Epithelial cell of proximal tubule (primary cell): ENCODE data around the gene RAI1. TPM values are rescaled to one million over a fixed set of nuclear protein-coding genes. Genes with fewer than 3 reads are reported as not detected.

Source experiments
- DNase-seq: peaks from one replicate; pipeline ENCODE4 v3.0.0-alpha.2; 2011; ENCODE audit warnings: low read depth
- H3K4me3 ChIP-seq: 2 replicates; pipeline ENCODE4 v1.5.1; 2011; ENCODE audit warnings: low read depth, mild to moderate bottlenecking, low read length
- total RNA-seq: library from RNA; depleted of rRNA; stranded (reverse); fragments of >200 nt; gene quantifications from 2 replicates; pipeline ENCODE4 v1.2.3, GENCODE V29; 2015
- TF ChIP-seq, protein P1 (sequence below): conservative IDR thresholded peaks from 2 replicates; pipeline ENCODE4 v1.5.1; 2012; ENCODE audit warnings: low read depth, mild to moderate bottlenecking, low read length

Gene RAI1
- total RNA-seq, 1 donor from 2014 or later = 13.7 TPM

DNA sequence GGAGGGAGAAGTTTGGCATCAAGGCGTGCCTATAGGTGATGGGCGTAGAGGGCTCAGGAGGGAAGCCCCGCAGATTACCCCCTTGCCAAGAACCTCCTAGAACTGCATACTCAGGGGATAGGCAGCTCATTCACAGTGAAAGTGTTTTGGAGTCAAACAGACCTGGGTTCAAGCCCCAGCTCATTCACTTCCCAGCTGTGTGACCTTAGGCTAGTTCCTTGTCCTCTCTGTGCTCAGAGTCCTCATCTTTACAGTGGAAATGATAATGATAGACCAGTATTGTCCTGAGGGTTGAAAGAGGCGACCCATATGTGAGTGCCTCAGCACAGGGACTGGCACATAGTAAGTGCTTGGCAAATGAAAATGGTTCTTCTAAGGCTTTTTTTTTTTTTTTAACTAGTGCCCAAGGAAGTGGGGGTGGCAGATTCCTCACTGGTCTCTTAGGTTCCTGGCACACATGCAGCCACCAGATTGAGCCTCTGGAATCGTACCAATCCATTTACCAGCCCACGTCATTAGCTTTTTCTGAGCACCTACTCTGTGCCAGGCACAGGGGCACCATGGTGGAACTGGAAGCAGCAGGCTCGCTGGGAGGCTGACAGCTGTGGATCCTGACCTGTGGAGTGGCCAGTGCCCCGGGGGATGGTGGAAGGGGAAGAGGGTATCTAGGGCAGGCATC lies 79.8 kb downstream of the RAI1 start:
- H3K4me3 ChIP-seq = no peak overlapping the region
- TF ChIP-seq, protein P1, sequence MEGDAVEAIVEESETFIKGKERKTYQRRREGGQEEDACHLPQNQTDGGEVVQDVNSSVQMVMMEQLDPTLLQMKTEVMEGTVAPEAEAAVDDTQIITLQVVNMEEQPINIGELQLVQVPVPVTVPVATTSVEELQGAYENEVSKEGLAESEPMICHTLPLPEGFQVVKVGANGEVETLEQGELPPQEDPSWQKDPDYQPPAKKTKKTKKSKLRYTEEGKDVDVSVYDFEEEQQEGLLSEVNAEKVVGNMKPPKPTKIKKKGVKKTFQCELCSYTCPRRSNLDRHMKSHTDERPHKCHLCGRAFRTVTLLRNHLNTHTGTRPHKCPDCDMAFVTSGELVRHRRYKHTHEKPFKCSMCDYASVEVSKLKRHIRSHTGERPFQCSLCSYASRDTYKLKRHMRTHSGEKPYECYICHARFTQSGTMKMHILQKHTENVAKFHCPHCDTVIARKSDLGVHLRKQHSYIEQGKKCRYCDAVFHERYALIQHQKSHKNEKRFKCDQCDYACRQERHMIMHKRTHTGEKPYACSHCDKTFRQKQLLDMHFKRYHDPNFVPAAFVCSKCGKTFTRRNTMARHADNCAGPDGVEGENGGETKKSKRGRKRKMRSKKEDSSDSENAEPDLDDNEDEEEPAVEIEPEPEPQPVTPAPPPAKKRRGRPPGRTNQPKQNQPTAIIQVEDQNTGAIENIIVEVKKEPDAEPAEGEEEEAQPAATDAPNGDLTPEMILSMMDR = no peak
- no peak for DNase-seq

DNA sequence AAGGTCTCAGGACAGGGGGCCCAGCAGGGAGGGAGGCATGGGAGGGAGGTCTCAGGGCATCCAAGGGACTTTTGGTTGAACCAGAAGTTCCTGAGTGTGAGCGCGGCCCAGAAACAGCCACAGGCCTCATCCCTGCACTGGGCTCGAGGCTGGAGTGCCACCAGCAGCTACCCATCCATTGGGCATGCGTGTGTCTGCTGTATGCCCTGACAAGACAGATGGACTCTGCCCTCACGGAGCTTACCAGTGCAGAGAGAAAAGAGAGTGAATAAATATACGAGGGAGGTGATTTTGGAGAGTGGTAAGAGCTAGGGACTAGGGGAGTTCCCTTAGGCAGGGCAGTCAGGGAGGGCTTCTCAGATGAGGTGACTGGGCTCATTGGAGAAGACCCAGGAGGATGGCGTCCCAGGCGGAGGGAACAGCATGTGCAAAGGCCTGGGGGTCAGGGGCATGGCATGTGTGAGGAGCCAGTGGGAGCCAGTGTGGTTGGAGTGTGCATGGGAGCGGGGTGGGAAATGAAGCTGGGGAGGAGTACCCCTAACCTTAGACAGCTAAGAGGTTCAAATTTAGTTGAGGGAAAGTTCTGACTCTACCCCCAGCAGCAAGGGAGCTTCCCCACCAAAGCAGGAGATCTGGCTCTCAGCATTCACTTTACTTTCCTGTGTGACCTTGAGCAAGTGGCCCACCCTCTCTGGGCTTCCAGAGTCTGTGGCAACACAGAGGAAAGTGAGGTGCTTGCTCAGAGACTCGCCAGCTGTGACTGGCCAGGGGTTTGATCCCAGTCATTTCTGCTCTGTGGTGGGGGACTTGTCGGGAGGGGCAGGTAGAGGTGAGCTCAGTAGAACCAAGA lies 80.9 kb downstream of the RAI1 start:
- TF ChIP-seq, protein P1 = no peak
- no peak for DNase-seq

DNA sequence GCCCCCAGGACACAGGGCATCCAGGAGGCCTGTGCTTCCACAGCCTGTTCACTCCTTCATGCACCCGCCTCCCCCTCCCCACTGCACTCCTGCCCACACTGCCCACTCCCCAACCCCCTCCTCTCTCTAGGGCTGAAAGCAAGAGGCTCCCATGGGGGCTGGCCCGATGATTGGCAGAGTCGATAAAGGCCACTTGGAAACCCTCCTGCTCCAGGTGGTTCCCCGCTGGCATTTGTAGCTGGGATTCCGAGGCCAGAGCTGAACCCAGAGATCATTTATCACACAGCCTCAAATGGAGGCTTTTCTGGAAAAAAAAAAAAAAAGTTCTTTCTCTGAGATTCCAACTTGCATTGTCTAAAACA lies 81.5 kb downstream of the RAI1 start:
- H3K4me3 ChIP-seq = no peak overlapping the region
- TF ChIP-seq, protein P1 = no peak
- no peak for DNase-seq

More for the DNA sequence above, 80.9 kb downstream of the RAI1 start:
- H3K4me3 ChIP-seq = no peak overlapping the region

DNA sequence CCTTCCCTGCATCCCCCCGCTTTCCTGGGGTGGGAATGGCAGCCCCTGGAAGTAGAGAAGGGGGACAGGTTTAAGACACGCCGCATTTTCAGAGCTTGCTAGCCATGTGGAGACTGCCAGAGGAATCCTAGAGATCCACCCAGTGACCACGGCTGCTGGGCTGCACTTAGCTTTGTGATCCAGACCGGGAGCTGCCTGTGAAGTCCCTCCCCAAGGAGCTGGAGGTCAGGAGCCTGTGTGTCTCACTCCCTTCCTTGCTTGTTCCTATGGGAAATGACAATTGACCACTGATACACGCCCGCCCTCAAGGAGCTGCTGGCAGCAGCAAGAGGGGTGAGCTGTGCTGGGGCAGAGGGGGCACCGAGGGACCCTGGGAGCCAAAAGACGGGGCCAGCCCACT lies 81.9 kb downstream of the RAI1 start:
- TF ChIP-seq, protein P1 = no peak
- no peak for DNase-seq

DNA sequence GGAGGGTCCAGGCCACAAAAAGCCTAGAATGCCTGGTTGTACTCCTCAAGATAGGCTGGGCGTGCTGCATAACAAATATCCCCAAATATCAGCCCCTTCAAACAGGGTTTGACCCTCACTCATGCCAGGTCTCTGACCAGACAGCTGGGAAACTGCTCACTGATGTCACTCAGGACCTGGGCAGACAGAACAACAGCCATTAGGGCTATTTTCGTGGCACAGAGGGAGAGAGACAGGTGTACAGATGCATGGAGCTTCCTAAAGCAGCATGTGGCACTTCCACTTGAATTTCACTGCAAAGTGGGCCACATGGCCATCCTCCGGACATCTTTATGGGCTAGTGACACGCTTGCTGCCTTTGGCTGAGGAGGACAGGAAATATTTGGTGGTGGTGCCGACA lies 82.5 kb downstream of the RAI1 start:
- no peak for DNase-seq
- no peak overlapping the region for H3K4me3 ChIP-seq
- TF ChIP-seq, protein P1 = no peak

More for the DNA sequence above, 81.9 kb downstream of the RAI1 start:
- H3K4me3 ChIP-seq = no peak overlapping the region

DNA sequence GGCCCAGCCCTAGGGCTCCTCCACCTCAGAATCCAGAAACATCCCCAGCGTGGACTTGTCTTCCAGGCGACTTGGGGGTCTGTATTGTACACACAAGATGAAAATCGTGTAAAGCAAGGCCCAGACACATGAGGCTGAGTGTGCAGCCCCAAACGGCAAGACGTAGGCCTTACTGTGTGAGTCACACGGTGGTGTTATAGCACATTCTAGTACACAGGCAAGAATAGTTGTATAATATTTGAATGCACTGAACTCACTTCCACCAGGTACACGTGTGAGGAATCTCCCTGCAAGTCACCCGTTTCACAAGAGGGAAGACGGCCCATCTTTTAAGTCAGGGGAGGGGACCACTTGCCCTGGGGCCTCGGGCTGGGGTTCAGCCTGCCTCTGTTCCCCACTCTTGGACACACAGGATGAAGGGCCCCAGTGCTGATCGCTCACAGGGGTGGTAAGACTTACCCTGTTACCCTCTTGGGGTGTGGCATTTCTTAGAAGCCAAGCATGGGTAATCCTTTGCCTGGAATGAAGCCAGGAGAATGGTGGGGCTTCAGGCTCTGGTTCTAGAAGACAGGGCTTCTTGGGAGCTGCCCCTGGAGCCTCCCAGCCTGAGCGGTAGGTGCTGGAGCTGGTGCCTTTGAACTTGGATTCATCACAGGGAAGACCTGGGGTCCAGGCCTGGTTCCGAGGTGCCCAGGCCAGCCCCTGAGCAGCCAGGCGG lies 84.3 kb downstream of the RAI1 start:
- no peak for DNase-seq
- TF ChIP-seq, protein P1 = no peak
- no peak overlapping the region for H3K4me3 ChIP-seq
